H9 (cell line): Measurements from ENCODE around the gene RNASEL. TPM values are rescaled to one million over a fixed set of nuclear protein-coding genes. Genes with fewer than 3 reads are reported as not detected.

Experiments used
- DNase-seq: peaks from one replicate; pipeline ENCODE4 v3.0.0-alpha.2; 2017
- H2AFZ ChIP-seq: one replicate; pipeline ENCODE4 v1.6.1; 2013; ENCODE audit warnings: mild to moderate bottlenecking, low read length, control low read depth, moderate library complexity
- H2AK5ac ChIP-seq: 2 replicates; pipeline ENCODE4 v1.6.1; 2013; ENCODE audit warnings: low read length, control low read depth, mixed read lengths; ENCODE audit not compliant: insufficient read length
- H2BK120ac ChIP-seq: one replicate; pipeline ENCODE4 v1.6.1; 2013; ENCODE audit warnings: low read depth, mild to moderate bottlenecking, low read length, control low read depth, inconsistent platforms; ENCODE audit not compliant: poor library complexity, severe bottlenecking
- H2BK12ac ChIP-seq: 2 replicates; pipeline ENCODE4 v1.6.1; 2013; ENCODE audit warnings: low read length, control low read depth, mixed read lengths, low read depth; ENCODE audit not compliant: insufficient read length
- H2BK15ac ChIP-seq: 2 replicates; pipeline ENCODE4 v1.6.1; 2013; ENCODE audit warnings: low read depth, low read length, control low read depth
- H2BK20ac ChIP-seq: one replicate; pipeline ENCODE4 v1.6.1; 2013; ENCODE audit warnings: low read depth, mild to moderate bottlenecking, low read length, control low read depth, inconsistent platforms; ENCODE audit not compliant: poor library complexity, severe bottlenecking
- H2BK5ac ChIP-seq: 2 replicates; pipeline ENCODE4 v1.6.1; 2013; ENCODE audit warnings: low read length, control low read depth, mixed read lengths; ENCODE audit not compliant: insufficient read length
- H3K14ac ChIP-seq: 2 replicates; pipeline ENCODE4 v1.6.1; 2013; ENCODE audit warnings: low read length, control low read depth; ENCODE audit not compliant: insufficient read depth
- H3K18ac ChIP-seq: 2 replicates; pipeline ENCODE4 v1.6.1; 2013; ENCODE audit warnings: low read depth, mild to moderate bottlenecking, mixed read lengths, low read length, control low read depth; ENCODE audit not compliant: insufficient read length
- H3K23ac ChIP-seq: 2 replicates; pipeline ENCODE4 v1.6.1; 2013; ENCODE audit warnings: low read length, control low read depth, mixed read lengths, low read depth; ENCODE audit not compliant: insufficient read length
- H3K23me2 ChIP-seq: 2 replicates; pipeline ENCODE4 v1.6.1; 2013; ENCODE audit warnings: low read depth, mild to moderate bottlenecking, mixed read lengths, low read length, control low read depth; ENCODE audit not compliant: insufficient read length, poor library complexity, severe bottlenecking
- H3K27ac ChIP-seq: 2 replicates; pipeline ENCODE4 v1.5.1; 2013; ENCODE audit warnings: low read length, control low read depth, mixed read lengths, low read depth; ENCODE audit not compliant: insufficient read length
- H3K27me3 ChIP-seq: 2 replicates; pipeline ENCODE4 v1.6.1; 2013; ENCODE audit warnings: low read length, control low read depth, inconsistent platforms; ENCODE audit not compliant: insufficient read depth
- H3K4ac ChIP-seq: 2 replicates; pipeline ENCODE4 v1.6.1; 2013; ENCODE audit warnings: low read depth, mild to moderate bottlenecking, control low read depth, inconsistent platforms, low read length, moderate library complexity
- H3K4me1 ChIP-seq: 2 replicates; pipeline ENCODE4 v1.6.1; 2013; ENCODE audit warnings: low read length, control low read depth, inconsistent platforms; ENCODE audit not compliant: insufficient read depth
- H3K4me2 ChIP-seq: 2 replicates; pipeline ENCODE4 v1.6.1; 2013; ENCODE audit warnings: low read length, control low read depth, mixed read lengths; ENCODE audit not compliant: insufficient read length, insufficient read depth
- H3K56ac ChIP-seq: 2 replicates; pipeline ENCODE4 v1.6.1; 2013; ENCODE audit warnings: low read depth, mild to moderate bottlenecking, mixed read lengths, low read length, control low read depth; ENCODE audit not compliant: insufficient read length
- H3K79me1 ChIP-seq: 2 replicates; pipeline ENCODE4 v1.6.1; 2013; ENCODE audit warnings: low read depth, mild to moderate bottlenecking, moderate library complexity, low read length, control low read depth, inconsistent platforms; ENCODE audit not compliant: insufficient read depth, poor library complexity, severe bottlenecking
- H3K79me2 ChIP-seq: 2 replicates; pipeline ENCODE4 v1.6.1; 2013; ENCODE audit warnings: low read length, control low read depth, inconsistent platforms; ENCODE audit not compliant: insufficient read depth
- H3K9ac ChIP-seq: 2 replicates; pipeline ENCODE4 v1.6.1; 2013; ENCODE audit warnings: low read length, control low read depth, mixed read lengths; ENCODE audit not compliant: insufficient read length; ENCODE audit errors: extremely low read depth
- H3K9me3 ChIP-seq: one replicate; pipeline ENCODE4 v1.6.1; 2013; ENCODE audit warnings: low read depth, low read length, inconsistent platforms; ENCODE audit not compliant: control insufficient read depth
- H3T11ph ChIP-seq: one replicate; pipeline ENCODE4 v1.6.1; 2013; ENCODE audit warnings: mild to moderate bottlenecking, low read length, control low read depth, inconsistent platforms
- H4K20me1 ChIP-seq: one replicate; pipeline ENCODE4 v1.6.1; 2013; ENCODE audit not compliant: control insufficient read depth, insufficient read length, insufficient read depth
- H4K5ac ChIP-seq: 2 replicates; pipeline ENCODE4 v1.6.1; 2013; ENCODE audit warnings: low read depth, mild to moderate bottlenecking, mixed read lengths, low read length, control low read depth; ENCODE audit not compliant: insufficient read length
- H4K8ac ChIP-seq: replicated peaks from 2 replicates; pipeline ENCODE4 v1.6.1; 2013; ENCODE audit warnings: low read length, control low read depth, mixed read lengths, low read depth; ENCODE audit not compliant: insufficient read length
- H4K91ac ChIP-seq: 2 replicates; pipeline ENCODE4 v1.6.1; 2013; ENCODE audit warnings: low read depth, mild to moderate bottlenecking, moderate library complexity, mixed read lengths, low read length, control low read depth; ENCODE audit not compliant: insufficient read length
- H3K27ac Mint-ChIP-seq, 3 experiments: 2 replicates in 2 of 3; 3 replicates in 1 of 3; pipeline ENCODE4 v1.8.0; 2020 to 2021; ENCODE audit warnings: mixed read lengths in 3 of 3, mild to moderate bottlenecking in 1 of 3, moderate library complexity in 1 of 3
- H3K27me3 Mint-ChIP-seq: 2 replicates; pipeline ENCODE4 v1.8.0; 2021; ENCODE audit warnings: low read depth, mild to moderate bottlenecking, moderate library complexity, mixed read lengths
- H3K36me3 Mint-ChIP-seq, 3 experiments: 2 replicates in 2 of 3; 3 replicates in 1 of 3; pipeline ENCODE4 v1.8.0; 2020 to 2021; ENCODE audit warnings: low read depth in 3 of 3, mixed read lengths in 3 of 3; ENCODE audit not compliant: insufficient read depth in 1 of 3
- H3K4me1 Mint-ChIP-seq, 2 experiments: 2 replicates each; pipeline ENCODE4 v1.8.0; 2020; ENCODE audit warnings: mixed read lengths in 2 of 2
- H3K4me3 Mint-ChIP-seq, 2 experiments: 2 replicates in 1 of 2; 3 replicates in 1 of 2; pipeline ENCODE4 v1.8.0; 2020 to 2021; ENCODE audit warnings: mild to moderate bottlenecking in 2 of 2, mixed read lengths in 2 of 2, moderate library complexity in 1 of 2
- H3K9me3 Mint-ChIP-seq, 2 experiments: 2 replicates in 1 of 2; 3 replicates in 1 of 2; pipeline ENCODE4 v1.8.0; 2020; ENCODE audit warnings: mild to moderate bottlenecking in 2 of 2, mixed read lengths in 2 of 2, moderate library complexity in 1 of 2
- WGBS: extraction: QIAGEN DNeasy Blood & Tissue Kit; methylation state at CpG from one replicate; pipeline ENCODE4 v1.1.7; 2013; ENCODE audit warnings: missing lambda C conversion rate, low lambda C conversion rate, mixed read lengths; ENCODE audit not compliant: insufficient read length; ENCODE audit errors: extremely low coverage; 5-methylcytosine and 5-hydroxymethylcytosine counted together
- total RNA-seq: library from RNA; stranded (reverse); gene quantifications from 2 replicates; pipeline ENCODE4 v1.2.1, GENCODE V29; 2021
- TF ChIP-seq, protein P1 (sequence below): fragments of 200-600 bp; sonication (generic); conservative IDR thresholded peaks from 3 replicates; pipeline ENCODE4 v1.8.0; 2021; ENCODE audit warnings: antibody characterized with exemption, mild to moderate bottlenecking

The RNASEL gene
- total RNA-seq, 1 experiment from 2014 or later, result 0.63 TPM

GRCh38 chr1:182622901-182623528 is 34.0 kb upstream of the RNASEL start:
- Histone ChIP-seq H3K18ac (no peak overlapping the region), H2AK5ac (no peak overlapping the region), H4K91ac (no peak overlapping the region), H2BK5ac (no peak overlapping the region), H2BK20ac (no peak overlapping the region), H3K4ac (no peak overlapping the region), H3K14ac (no peak overlapping the region), H2BK120ac (no peak overlapping the region), H3K4me2 (no peak overlapping the region), H3K23me2 (no peaks in the 10 kb centered on the region), H2BK12ac (no peak overlapping the region), H3K56ac (no peak overlapping the region), H3K27ac (no peak overlapping the region), H4K20me1 (no peaks in the 10 kb centered on the region), H3K27me3 (no peaks in the 10 kb centered on the region), H3K79me1 (no peaks in the 10 kb centered on the region), H2BK15ac (no peak overlapping the region), H4K5ac (no peak overlapping the region), H3K9ac (no peak overlapping the region), H3K79me2 (no peaks in the 10 kb centered on the region), H3T11ph (no peak overlapping the region), H4K8ac (no peak overlapping the region), H3K4me1 (no peaks in the 10 kb centered on the region; the same call in 1 of the 2 replicates), H3K9me3 (no peaks in the 10 kb centered on the region), H2AFZ (no peak overlapping the region), H3K23ac (no peak overlapping the region)
- Mint-ChIP-seq H3K27ac (no peak overlapping the region), H3K27me3 (peaks cover 5% of the 10 kb centered on the region), H3K36me3 (peaks cover 0 to 9% (median 0%) of the 10 kb centered on the region in 3 experiments; a peak in 2 of 7 replicates), H3K4me1 (peaks cover 24 to 25% of the 10 kb centered on the region in 2 experiments), H3K9me3 (peaks cover 5 to 9% of the 10 kb centered on the region in 2 experiments; a peak in 4 of 5 replicates), H3K4me3 (no peak overlapping the region)
- WGBS, result no CpG with 5 or more reads among the region's 6 CpGs
- TF ChIP-seq, protein P1, sequence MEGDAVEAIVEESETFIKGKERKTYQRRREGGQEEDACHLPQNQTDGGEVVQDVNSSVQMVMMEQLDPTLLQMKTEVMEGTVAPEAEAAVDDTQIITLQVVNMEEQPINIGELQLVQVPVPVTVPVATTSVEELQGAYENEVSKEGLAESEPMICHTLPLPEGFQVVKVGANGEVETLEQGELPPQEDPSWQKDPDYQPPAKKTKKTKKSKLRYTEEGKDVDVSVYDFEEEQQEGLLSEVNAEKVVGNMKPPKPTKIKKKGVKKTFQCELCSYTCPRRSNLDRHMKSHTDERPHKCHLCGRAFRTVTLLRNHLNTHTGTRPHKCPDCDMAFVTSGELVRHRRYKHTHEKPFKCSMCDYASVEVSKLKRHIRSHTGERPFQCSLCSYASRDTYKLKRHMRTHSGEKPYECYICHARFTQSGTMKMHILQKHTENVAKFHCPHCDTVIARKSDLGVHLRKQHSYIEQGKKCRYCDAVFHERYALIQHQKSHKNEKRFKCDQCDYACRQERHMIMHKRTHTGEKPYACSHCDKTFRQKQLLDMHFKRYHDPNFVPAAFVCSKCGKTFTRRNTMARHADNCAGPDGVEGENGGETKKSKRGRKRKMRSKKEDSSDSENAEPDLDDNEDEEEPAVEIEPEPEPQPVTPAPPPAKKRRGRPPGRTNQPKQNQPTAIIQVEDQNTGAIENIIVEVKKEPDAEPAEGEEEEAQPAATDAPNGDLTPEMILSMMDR, result no peak
- no peak for DNase-seq
